ENCODE data around the gene KCNK15. TPM values are rescaled to one million over a fixed set of nuclear protein-coding genes. Genes with fewer than 3 reads are reported as not detected.

KCNK15 gene
- total RNA-seq, 1 donor from 2014 or later, result 1.0 TPM

- ATAC-seq, result no peak
Measured at GRCh38 chr20:44790638-44791393, 45.2 kb downstream of the KCNK15 start.

GRCh38 chr20:44792796-44793195 is 47.1 kb downstream of the KCNK15 start:
- ATAC-seq, result no peak

- no peak for ATAC-seq
Measured at GRCh38 chr20:44795836-44796235, 50.2 kb downstream of the KCNK15 start.

GRCh38 chr20:44796311-44796710 is 50.6 kb downstream of the KCNK15 start:
- ATAC-seq, result no peak

GRCh38 chr20:44796758-44797457 is 51.2 kb downstream of the KCNK15 start:
- ATAC-seq, result no peak

GRCh38 chr20:44799691-44800090 is 54.0 kb downstream of the KCNK15 start:
- no peak for ATAC-seq

- no peak for ATAC-seq
Measured at GRCh38 chr20:44800391-44801046, 54.9 kb downstream of the KCNK15 start.

Other genes with a start within 250 kb of the KCNK15 start
- 64.9 TPM for gene SERINC3, start 223.8 kb upstream of the KCNK15 start, total RNA-seq
- gene PKIG, start 163.3 kb upstream of the KCNK15 start, total RNA-seq, result 11.3 TPM
- 21.8 TPM for gene ADA, start 94.2 kb upstream of the KCNK15 start, total RNA-seq
- gene CCN5, start 30.5 kb upstream of the KCNK15 start, total RNA-seq, result 1.9 TPM
- gene RIMS4, start 64.7 kb downstream of the KCNK15 start, total RNA-seq, result 0.08 TPM
- gene YWHAB, start 139.8 kb downstream of the KCNK15 start, total RNA-seq, result 158 TPM
- 10.0 TPM for gene PABPC1L, start 164.2 kb downstream of the KCNK15 start, total RNA-seq
- 11.4 TPM for gene TOMM34, start 214.5 kb downstream of the KCNK15 start, total RNA-seq
- gene STK4, start 220.6 kb downstream of the KCNK15 start, total RNA-seq, result 15.8 TPM

Measured in esophagus mucosa (tissue), 1 donor.